Nephron progenitor cell (in vitro differentiated cells): Measurements from ENCODE around the gene DYDC2.
A peak's percentile ranks its signal among the peaks of the same experiment; 100 is the strongest.

Experiments used
- DNase-seq: peaks from one replicate; pipeline ENCODE4 v3.0.0; 2021
- H3K27ac Mint-ChIP-seq: 2 replicates; pipeline ENCODE4 v1.8.0; 2021; ENCODE audit warnings: mild to moderate bottlenecking, moderate library complexity, mixed read lengths
- H3K27me3 Mint-ChIP-seq: 2 replicates; pipeline ENCODE4 v1.8.0; 2021; ENCODE audit warnings: mild to moderate bottlenecking, low read depth, mixed read lengths; ENCODE audit not compliant: poor library complexity
- H3K36me3 Mint-ChIP-seq: 2 replicates; pipeline ENCODE4 v1.8.0; 2021; ENCODE audit warnings: low read depth, mixed read lengths
- H3K4me1 Mint-ChIP-seq: 2 replicates; pipeline ENCODE4 v1.8.0; 2021; ENCODE audit warnings: mixed read lengths
- H3K4me3 Mint-ChIP-seq: 2 replicates; pipeline ENCODE4 v1.8.0; 2021; ENCODE audit warnings: mild to moderate bottlenecking, moderate library complexity, mixed read lengths
- H3K9me3 Mint-ChIP-seq: 2 replicates; pipeline ENCODE4 v1.8.0; 2021; ENCODE audit warnings: mild to moderate bottlenecking, moderate library complexity, mixed read lengths
- TF ChIP-seq, protein P1 (sequence below): fragments of 200-600 bp; sonication (generic); IDR thresholded peaks from 2 replicates; pipeline ENCODE4 v1.5.0; 2021; ENCODE audit warnings: antibody characterized with exemption

DYDC2 gene

GRCh38 chr10:80320377-80320776 lies 36.2 kb upstream of the DYDC2 start:
- H3K36me3 Mint-ChIP-seq = peaks cover 4% of the 10 kb centered on the region
- no peak for DNase-seq
- no peak overlapping the region for H3K4me3 Mint-ChIP-seq
- TF ChIP-seq, protein P1, sequence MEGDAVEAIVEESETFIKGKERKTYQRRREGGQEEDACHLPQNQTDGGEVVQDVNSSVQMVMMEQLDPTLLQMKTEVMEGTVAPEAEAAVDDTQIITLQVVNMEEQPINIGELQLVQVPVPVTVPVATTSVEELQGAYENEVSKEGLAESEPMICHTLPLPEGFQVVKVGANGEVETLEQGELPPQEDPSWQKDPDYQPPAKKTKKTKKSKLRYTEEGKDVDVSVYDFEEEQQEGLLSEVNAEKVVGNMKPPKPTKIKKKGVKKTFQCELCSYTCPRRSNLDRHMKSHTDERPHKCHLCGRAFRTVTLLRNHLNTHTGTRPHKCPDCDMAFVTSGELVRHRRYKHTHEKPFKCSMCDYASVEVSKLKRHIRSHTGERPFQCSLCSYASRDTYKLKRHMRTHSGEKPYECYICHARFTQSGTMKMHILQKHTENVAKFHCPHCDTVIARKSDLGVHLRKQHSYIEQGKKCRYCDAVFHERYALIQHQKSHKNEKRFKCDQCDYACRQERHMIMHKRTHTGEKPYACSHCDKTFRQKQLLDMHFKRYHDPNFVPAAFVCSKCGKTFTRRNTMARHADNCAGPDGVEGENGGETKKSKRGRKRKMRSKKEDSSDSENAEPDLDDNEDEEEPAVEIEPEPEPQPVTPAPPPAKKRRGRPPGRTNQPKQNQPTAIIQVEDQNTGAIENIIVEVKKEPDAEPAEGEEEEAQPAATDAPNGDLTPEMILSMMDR = no peak
- peaks cover 8% of the 10 kb centered on the region for H3K27me3 Mint-ChIP-seq
- H3K27ac Mint-ChIP-seq = peak overlapping the region; percentile 36
- peaks cover 23% of the 10 kb centered on the region for H3K9me3 Mint-ChIP-seq
- H3K4me1 Mint-ChIP-seq = peaks cover 54% of the 10 kb centered on the region

DNA sequence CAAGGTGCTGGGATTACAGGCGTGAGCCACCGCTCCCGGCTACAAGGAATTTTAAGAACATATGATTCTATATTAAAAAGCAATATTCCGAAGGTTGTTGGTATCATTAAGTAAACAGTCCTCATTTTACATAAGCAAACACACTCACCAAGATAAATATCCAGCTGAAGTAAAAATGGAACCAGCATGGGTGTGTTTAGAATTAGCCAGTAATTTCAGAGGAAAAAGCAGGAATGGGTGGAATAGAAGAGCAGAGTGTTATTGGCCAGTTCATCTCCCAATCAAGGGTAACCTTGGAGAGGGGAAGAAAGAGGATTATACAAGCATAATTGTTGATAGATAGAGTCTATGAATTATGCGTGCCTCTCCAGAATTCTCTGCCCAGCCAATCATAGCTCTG lies 35.4 kb upstream of the DYDC2 start:
- Mint-ChIP-seq H3K27me3 (peaks cover 8% of the 10 kb centered on the region), H3K4me3 (no peak overlapping the region), H3K27ac (no peak overlapping the region), H3K4me1 (peaks cover 52% of the 10 kb centered on the region), H3K9me3 (peaks cover 20% of the 10 kb centered on the region), H3K36me3 (peaks cover 4% of the 10 kb centered on the region)
- no peak for DNase-seq
- TF ChIP-seq, protein P1 = no peak

DNA sequence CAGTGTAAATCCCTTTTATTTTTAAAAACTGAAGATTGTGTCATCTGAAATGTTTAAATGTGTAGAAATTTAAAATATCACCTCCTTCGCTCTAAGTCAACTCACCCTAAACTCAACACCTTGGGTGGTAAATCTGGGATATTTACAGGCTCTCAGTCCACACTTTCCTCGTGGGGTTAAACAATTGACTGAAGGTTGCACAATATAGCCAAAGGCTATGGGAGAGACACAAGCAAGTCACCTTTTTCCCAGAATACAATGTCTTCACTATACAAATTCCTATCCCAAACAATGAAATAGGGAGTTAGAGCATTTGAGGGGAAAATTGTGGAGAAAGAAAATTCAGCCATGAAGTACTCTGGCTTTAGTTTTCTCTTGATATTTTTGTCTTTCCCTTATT lies 34.4 kb upstream of the DYDC2 start:
- TF ChIP-seq, protein P1 = no peak
- Mint-ChIP-seq H3K9me3 (peaks cover 12% of the 10 kb centered on the region), H3K4me1 (peaks cover 42% of the 10 kb centered on the region), H3K4me3 (no peak overlapping the region), H3K36me3 (no peaks in the 10 kb centered on the region), H3K27me3 (peaks cover 8% of the 10 kb centered on the region), H3K27ac (no peak overlapping the region)
- DNase-seq = no peak

DNA sequence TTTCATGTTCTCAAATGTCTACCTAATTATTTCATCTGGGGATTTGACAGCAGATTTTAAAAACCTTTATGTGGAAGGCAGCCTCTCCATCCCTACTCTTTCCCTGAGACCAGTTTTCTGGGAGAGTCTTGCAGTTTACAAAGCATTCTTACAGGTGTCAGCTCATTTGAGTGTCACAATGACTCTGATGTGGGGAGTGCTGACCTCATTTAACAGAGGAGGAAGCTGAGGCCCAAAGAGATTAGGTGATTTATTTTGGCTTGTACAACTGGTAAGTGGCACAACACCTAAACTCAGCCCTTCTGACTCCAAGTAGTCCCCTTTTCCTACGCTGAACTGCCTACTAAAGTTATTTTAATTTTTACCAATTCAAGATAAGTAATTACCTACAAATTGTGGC lies 33.9 kb upstream of the DYDC2 start:
- peaks cover 6% of the 10 kb centered on the region for H3K9me3 Mint-ChIP-seq
- H3K36me3 Mint-ChIP-seq = no peaks in the 10 kb centered on the region
- TF ChIP-seq, protein P1 = no peak
- H3K4me3 Mint-ChIP-seq = no peak overlapping the region
- DNase-seq = no peak
- peaks cover 8% of the 10 kb centered on the region for H3K27me3 Mint-ChIP-seq
- H3K27ac Mint-ChIP-seq = no peak overlapping the region
- peaks cover 39% of the 10 kb centered on the region for H3K4me1 Mint-ChIP-seq

DNA sequence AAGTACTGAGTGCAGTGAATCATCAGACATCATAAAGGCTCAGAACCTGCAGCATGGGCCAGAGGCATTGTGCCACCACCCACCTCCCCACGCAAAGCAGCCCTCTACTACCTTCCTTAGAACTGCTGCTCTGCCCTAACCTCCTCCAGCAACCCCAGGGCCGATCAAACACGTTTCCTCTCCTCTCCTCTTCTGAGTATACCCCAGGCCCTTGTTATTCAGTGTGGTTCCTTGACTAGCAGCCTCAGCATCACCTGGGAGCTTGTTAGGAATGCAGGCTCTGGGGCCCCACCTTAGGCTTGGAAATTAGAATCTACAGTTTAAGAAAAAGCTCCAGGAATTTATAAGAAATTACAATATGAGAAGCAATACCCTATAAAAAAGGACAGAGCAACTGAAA lies 33.3 kb upstream of the DYDC2 start:
- no peak for DNase-seq

DNA sequence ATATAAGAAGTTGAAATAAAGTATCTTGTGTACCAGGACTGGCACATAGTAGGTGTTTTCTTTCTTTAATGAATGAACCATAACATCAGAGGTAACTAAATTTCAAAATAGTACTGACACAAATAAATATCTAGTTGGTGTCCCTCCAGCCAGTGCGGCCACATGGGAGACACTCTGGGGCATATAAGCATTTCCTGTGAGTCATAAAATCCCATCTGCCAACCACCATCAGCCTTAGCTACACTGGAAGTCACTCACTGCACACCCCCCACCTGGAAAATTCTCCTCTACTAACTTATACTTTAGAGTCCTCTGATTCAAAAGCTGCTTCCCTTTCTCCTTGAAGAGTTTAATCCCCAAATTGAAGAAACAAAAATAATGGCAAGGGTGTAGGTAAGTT lies 32.5 kb upstream of the DYDC2 start:
- DNase-seq = no peak
- peaks cover 4% of the 10 kb centered on the region for H3K9me3 Mint-ChIP-seq
- H3K4me1 Mint-ChIP-seq = peaks cover 35% of the 10 kb centered on the region
- TF ChIP-seq, protein P1 = no peak
- H3K27me3 Mint-ChIP-seq = peaks cover 4% of the 10 kb centered on the region
- no peak overlapping the region for H3K4me3 Mint-ChIP-seq
- H3K27ac Mint-ChIP-seq = no peak overlapping the region
- no peaks in the 10 kb centered on the region for H3K36me3 Mint-ChIP-seq

More for the DNA sequence above, 33.3 kb upstream of the DYDC2 start:
- Mint-ChIP-seq H3K4me3 (no peak overlapping the region), H3K4me1 (peaks cover 39% of the 10 kb centered on the region), H3K9me3 (peaks cover 4% of the 10 kb centered on the region), H3K27me3 (peaks cover 8% of the 10 kb centered on the region), H3K27ac (no peak overlapping the region), H3K36me3 (no peaks in the 10 kb centered on the region)
- TF ChIP-seq, protein P1 = no peak
